HG03095 (cell line): ENCODE data around the gene YPEL5.
"Not testable (repeated sequence)": the region's sequence is repeated elsewhere in the genome, so short reads cannot be mapped to it uniquely, and the experiment has no call there.

ENCODE experiments used
- ATAC-seq: cut with Tn5 transposase; IDR thresholded peaks from one replicate; pipeline ENCODE4 v1.9.1; 2021; ENCODE audit warnings: moderate library complexity; ENCODE audit not compliant: unreplicated experiment

The YPEL5 gene

DNA sequence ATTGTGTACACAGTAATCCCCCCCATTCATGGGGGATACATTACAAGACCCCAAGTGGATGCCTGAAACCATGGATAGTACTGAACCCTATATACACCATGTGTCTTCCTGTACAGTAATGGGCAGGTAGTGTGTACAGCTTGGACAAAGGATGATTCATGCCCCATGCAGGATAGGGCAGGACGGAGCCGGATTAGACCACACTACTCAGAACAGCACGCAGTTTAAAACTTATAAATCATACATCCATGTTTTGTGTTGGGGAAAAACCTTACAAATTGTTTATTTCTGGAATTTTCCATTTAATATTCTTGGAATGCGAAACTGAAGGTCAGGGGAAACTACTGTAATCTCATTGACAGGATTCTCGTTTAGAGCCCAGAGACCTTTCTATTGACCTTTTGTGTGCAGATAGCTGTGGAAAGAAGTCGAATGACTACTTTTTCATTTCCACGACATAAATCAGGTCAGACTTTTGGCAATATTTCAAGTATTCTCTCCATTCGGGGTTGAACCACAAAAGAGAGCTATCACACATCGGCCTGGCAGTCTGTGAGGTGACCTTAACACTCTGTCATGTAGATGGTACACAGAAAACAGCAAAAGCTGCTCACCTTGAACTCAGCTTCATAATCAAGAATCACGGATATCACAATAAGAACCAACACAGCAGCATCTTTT, 9.9 kb upstream of the YPEL5 start:
- ATAC-seq = no peak

GRCh38 chr2:30139131-30139870, 7.5 kb upstream of the YPEL5 start:
- peak; percentile 59 for ATAC-seq

DNA sequence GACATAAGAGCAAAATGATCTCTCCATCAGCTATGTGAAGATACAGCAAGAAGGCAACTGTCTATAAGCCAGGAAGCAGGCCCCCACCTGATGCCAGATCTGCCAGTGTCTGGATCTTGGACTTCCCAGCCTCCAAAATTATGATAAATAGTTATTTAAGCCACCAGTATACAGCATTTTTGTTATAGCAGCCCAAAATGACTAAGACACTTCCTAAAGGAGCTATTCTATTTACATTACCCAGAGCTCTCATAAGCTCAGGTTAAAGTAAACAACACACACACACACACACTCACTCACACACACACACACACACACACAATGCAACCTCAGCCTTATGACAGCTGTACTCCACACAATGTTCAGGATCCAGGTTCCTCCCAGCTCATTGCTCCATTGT, 5.7 kb upstream of the YPEL5 start:
- ATAC-seq = no peak

- no peak for ATAC-seq
Observed at GRCh38 chr2:30144260-30144659, 2.5 kb upstream of the YPEL5 start.

- not testable (repeated sequence) for ATAC-seq
Observed at GRCh38 chr2:30144951-30145350, 1.9 kb upstream of the YPEL5 start.

DNA sequence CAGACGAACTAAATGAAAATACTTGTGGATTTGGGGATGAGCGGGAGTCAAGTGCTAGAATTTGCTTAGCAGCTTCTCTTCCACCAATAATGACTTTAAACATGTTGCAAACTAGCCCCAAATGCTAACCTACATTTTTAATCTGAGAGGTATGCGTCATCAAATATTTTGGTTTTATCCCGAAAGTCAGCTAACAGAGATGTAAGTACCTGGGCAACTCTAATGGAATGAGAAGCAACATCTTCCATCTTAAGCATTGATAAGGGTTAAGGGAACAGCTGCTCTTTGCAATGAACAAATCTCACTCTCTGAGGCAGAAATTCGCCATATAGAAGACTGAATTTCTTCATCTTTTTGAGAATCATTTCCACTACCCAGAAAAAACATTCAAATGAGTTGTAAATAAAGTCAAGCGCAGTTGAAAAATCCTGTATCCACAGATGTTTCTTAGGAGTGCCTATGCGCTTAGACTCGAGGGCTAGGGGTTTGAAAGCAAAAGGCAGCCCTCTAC, 926 bp upstream of the YPEL5 start:
- no peak for ATAC-seq

GRCh38 chr2:30147196-30147714, 448 bp downstream of the YPEL5 start:
- ATAC-seq = no peak

DNA sequence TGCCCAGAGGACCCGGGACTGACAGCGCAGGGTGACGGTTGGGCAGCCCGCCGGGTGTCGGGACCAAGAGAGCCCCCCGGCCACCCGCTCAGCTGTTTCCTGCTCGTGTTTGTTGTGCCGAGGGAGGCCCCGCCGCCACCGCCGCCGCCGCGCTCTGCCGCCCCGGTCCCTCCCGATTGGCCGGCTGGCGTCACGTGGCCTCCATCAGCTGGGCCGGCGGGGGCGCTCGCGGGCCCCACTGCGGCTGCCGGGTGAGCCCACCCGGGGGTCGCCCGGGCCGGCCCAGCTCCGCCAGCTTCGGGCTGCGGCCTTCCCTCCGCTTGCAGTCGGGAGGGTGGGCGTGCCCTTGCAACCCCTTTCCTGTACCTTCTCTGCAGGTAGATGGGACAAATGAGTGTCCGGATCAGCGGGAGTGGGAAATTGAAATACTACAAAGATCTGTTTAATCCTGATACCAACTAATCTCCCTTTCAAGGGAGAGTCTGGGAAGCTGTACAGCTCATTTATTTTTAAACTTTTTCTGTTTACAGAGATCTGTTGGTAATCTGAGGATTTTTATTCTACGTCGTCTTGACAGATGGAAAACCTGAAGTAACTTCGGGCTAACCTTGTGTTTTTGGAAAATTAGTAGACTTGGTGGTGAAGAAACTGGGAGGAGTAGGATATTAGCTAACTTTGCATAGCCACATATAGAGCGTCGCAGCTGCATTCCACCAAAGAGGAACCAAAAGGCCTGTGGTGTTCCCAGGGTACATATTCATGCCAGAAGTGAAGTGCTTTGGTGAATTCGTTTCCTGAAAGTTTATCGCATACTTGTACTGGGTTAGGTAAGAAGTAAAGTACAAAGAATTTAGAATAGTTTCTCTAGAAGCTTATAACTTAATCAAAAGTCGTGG, 1.2 kb downstream of the YPEL5 start:
- no peak for ATAC-seq

GRCh38 chr2:30148850-30149249, 2.0 kb downstream of the YPEL5 start:
- no peak for ATAC-seq

- no peak for ATAC-seq
Observed at GRCh38 chr2:30149513-30149912, 2.7 kb downstream of the YPEL5 start.

DNA sequence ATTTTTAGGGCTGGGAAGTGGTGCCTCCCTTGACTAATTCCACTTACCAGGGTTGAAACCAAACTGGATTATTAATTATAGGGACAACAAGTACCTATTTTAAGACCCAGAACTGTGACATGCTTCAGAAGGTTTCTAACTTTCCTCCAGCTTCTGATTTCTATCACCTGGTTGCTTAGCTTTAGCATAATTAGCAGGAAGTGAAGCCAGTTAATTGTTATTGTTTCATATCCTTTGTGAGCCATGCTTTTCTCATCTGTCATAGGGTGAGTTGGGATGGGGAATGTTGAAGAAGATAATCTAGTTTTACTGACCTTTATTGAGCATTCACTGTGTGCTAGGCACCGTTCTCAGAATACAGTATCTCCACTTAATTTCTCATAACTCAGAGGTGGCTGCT, 3.2 kb downstream of the YPEL5 start:
- ATAC-seq = no peak

GRCh38 chr2:30150786-30151185, 4.0 kb downstream of the YPEL5 start:
- no peak for ATAC-seq

DNA sequence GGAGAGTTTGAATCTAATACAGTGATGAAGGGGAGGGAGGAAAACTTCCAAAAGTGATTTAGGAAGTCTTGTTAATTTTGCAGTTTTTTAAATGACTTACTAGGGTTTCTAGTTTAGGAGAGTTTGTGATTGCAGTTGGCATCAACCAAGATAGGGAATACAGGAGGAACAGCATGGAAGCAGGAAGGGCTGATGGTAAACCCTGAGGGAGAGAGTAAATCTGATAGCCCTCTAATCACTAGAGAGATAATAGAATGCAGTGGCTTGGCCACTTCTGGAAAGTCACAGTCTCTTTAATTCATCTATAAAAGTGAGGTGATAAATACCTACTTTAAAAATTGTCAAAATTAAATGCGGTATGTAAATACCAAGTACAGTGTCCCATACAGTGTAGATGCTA, 5.6 kb downstream of the YPEL5 start:
- no peak for ATAC-seq

GRCh38 chr2:30155202-30155601, 8.4 kb downstream of the YPEL5 start:
- ATAC-seq = no peak

- ATAC-seq = no peak
Observed at GRCh38 chr2:30155889-30156658, 9.3 kb downstream of the YPEL5 start.

DNA sequence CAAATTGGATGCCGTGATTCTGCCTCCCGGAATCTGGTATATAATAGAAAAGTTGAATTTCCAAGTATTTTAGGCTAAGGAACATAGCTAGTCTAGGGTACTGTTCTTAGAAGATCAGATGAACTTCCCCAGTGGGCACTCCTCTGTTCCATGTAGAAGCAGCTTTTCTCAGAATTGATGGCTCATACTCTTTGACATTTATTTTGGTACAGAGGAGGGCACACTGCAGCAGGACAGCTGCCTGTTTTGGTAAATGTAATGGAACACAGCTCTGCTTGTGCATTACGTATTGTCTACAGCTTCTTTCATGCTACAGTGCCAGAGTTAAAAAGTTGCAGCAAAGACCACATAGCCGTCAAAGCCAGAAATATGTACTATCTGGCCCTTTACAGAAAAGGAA, 10.8 kb downstream of the YPEL5 start:
- ATAC-seq = no peak

DNA sequence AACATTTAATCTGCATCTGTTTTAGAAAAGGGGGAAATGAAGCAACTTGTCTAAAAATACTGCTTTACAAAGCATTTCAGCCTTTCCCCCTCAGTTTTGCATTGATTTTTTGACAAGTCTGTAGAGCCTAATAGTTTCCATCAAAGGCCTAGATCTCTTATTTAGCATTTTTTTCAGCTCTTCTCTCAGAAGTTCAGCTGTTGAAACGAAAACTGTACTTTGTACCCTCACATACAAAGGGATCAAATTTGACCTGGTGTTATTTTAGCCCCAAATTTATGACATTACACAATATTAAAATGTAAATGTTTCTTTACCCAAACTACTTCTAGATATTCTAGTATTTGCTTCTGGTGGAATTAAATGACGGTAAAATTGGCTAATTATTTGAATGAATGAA, 13.0 kb downstream of the YPEL5 start:
- ATAC-seq = no peak

DNA sequence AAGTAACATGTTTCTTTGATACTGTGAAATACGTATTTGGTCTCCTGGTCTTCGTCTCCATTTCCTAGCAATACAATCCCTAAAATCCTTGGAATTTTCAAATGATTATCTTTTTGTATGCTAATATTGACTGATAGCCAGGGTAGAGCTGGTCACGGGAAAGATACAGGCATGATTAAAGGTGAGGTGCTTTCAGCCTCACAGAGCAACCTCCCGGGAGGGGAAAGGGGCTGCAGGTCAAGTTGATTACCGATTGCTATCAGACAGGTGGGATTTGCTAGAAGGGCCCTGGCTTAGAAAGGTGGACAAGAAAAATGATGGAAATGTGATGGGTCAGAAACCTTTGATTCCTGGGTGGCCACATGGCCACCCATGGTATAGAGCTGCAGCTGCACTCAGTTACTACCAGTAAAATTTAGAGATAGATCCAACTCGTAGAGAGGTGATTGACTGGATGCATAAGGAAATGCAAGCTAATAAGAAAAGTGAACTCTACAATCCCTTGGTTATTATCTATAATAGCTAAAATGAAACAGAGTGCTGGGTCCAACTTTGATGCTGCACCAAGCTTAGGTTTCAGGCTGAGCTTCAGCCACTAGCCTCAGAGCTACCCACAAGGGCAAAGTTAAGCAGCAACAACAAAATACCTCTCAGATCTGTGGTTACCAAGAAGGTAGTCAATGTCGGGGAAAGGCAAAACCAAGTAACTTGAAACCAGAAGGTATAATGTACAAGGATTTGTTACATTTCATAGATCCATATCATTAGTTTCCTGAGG, 15.3 kb downstream of the YPEL5 start:
- no peak for ATAC-seq

DNA sequence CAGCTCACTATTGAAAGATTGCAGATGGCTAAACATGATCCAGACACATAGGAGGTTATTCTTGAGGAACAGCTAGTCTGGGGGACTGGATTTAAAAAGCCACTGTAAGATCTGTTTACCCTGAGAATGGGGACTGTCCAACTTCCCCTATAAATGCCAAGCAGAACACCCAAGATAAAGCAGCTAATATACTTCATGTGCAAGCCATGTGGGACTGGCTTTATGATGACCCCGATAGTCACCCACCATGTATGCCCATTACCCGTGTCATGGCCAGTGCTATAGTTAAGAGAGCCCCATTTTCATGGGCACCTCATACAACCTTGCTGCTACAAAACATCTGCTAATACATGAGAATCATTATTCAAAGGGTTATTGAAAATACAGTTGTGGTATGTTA, 16.0 kb downstream of the YPEL5 start:
- ATAC-seq = no peak
